Measurements from ENCODE around the gene DUSP12. TPM values are rescaled to one million over a fixed set of nuclear protein-coding genes. Genes with fewer than 3 reads are reported as not detected.

The DUSP12 gene
- total and polyA plus RNA-seq, 9 of the 15 experiments (the other 6 are each of a cell fraction or from before 2014, with no cell fraction given) = 10.4 to 81.4 (median 43.6) TPM

GRCh38 chr1:161749509-161750407, at the start of gene DUSP12 (continued):
- TF ChIP-seq SRSF1 (IDR thresholded peaks at IDR 0.05; ENCODE audit: low read depth, low read length) (no peak), HDAC6 (IDR thresholded peaks at IDR 0.05; ENCODE audit: low read depth, low read length) (peak; percentile 48; the same call in 1 of the 2 replicates), ZNF184 (CRISPR knock-in tag; IDR thresholded peaks at IDR 0.05) (no peak), NONO (IDR thresholded peaks at IDR 0.05; ENCODE audit: low read depth in 2 of 2, low read length in 1 of 2) (peak in 1 of 2 experiments; percentile 52; a peak in 2 of 4 replicates), SUPT5H (IDR thresholded peaks at IDR 0.05) (peak; percentile 93), KHSRP (IDR thresholded peaks at IDR 0.05) (no peak), ARID3B (CRISPR knock-in tag; IDR thresholded peaks at IDR 0.05; ENCODE audit: borderline replicate concordance) (no peak), ZC3H11A (IDR thresholded peaks at IDR 0.05; ENCODE audit: low read depth, low read length) (no peak), ATF7 (IDR thresholded peaks at IDR 0.05) (peak; percentile 65; the same call in 1 of the 2 replicates), NFATC3 (IDR thresholded peaks at IDR 0.05) (no peak), ZNF407 (IDR thresholded peaks at IDR 0.05; ENCODE audit: low read depth) (peak; percentile 55; the same call in 1 of the 2 replicates), ZHX1 (conservative IDR thresholded peaks at IDR 0.05; ENCODE audit: low read length) (0 out of 2 replicates have a peak, but pooled peaks have one; percentile 33), E2F1 (CRISPR knock-in tag; IDR thresholded peaks at IDR 0.05) (peak; percentile 62; the same call in 1 of the 2 replicates)
